Measurements from ENCODE around the gene TRIM69.
"Not testable (repeated sequence)": the region's sequence is repeated elsewhere in the genome, so short reads cannot be mapped to it uniquely, and the experiment has no call there.

The TRIM69 gene

DNA sequence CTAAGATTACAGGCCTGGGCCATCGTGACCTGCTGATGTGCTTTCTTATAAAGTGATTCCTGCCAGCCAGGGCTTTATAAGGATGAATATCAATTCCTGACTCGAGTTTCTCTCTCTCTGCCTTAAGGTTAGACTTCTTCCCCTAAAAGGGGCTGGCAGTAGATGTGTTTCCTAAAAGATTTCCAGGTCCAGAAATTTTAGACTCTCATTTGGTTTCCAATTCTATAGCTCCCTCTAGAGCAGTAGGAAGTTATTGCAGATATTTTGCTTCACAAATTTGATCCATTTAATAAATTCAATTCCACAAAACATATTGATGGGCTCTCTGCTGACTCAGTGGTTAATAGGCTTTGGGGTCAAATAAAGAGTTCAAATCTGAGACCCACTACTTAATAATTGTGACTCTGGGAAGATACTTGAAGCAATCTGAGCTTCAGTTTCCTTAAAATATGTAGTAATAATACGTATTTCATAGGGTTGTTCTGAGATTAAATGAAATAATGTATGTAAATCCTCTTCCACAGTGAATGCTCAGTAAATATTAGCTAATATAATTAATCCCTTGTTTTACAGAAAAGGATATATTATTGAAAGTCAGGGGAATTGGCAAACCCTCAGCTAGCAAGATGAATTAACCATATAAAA is 2.1 kb downstream of the TRIM69 start:
- DNase-seq (ENCODE audit: low read depth in 1 of 2, low spot score in 1 of 2): no peak

DNA sequence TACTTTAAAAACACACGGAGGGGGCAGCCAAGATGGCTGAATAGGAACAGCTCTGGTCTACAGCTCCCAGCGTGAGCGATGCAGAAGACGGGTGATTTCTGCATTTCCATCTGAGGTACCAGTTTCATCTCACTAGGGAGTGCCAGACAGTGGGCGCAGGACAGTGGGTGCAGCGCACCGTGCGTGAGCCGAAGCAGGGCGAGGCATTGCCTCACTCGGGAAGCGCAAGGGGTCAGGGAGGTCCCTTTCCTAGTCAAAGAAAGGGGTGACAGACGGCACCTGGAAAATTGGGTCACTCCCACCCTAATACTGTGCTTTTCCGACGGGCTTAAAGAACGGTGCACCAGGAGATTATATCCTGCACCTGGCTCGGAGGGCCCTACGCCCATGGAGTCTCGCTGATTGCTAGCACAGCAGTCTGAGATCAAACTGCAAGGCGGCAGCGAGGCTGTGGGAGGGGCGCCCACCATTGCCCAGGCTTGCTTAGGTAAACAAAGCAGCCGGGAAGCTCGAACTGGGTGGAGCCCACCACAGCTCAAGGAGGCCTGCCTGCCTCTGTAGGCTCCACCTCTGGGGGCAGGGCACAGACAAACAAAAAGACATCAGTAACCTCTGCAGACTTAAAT is 3.0 kb downstream of the TRIM69 start:
- not testable (repeated sequence) for DNase-seq (ENCODE audit: low read depth in 1 of 2, low spot score in 1 of 2)

DNA sequence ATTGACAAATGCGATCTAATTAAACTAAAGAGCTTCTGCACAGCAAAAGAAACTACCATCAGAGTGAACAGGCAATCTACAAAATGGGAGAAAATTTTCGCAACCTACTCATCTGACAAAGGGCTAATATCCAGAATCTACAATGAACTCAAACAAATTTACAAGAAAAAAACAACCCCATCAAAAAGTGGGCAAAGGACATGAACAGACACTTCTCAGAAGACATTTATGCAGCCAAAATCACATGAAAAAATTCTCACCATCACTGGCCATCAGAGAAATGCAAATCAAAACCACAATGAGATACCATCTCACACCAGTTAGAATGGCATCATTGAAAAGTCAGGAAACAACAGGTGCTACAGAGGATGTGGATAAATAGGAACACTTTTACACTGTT is 7.1 kb downstream of the TRIM69 start:
- not testable (repeated sequence) for DNase-seq (ENCODE audit: low read depth in 1 of 2, low spot score in 1 of 2)

DNA sequence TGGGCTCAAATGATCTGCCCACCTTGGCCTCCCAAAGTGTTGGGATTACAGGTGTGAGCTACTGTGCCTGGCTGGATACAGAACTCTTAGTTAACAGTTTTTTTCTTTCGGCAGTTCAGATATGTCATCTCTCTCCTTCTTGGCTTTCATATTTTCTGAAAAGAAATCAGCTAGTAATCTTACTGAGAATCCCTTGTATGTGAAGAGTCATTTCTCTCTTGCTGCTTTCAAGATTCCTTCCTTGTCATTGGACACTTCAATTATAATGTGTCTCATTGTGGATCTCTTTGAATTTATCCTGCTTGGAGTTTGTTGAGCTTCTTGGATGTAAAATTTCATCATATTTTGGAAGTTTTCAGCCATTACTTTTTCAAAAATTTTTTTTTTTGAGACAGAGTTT is 17.0 kb downstream of the TRIM69 start:
- no peak for DNase-seq (ENCODE audit: low read depth in 1 of 2, low spot score in 1 of 2)

DNA sequence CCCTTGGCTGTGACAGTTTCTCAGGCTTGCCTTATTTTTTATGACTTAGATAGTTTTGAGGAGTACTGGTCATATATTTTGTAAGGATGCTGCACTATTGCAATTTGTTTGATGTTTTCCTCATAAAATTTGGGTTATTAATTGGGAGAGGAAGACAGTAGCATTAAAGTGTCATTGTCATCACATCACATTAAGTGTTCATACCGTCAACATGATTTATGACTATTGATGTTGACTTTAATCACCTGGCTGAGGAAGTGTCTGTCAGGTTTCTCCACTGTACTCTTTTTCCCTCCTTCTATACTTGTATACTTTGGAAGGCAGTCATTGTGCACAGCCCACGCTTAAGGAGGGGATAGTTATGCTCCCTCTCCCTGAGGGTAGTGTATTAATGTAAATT is 26.9 kb downstream of the TRIM69 start:
- DNase-seq (ENCODE audit: low read depth in 1 of 2, low spot score in 1 of 2): no peak

DNA sequence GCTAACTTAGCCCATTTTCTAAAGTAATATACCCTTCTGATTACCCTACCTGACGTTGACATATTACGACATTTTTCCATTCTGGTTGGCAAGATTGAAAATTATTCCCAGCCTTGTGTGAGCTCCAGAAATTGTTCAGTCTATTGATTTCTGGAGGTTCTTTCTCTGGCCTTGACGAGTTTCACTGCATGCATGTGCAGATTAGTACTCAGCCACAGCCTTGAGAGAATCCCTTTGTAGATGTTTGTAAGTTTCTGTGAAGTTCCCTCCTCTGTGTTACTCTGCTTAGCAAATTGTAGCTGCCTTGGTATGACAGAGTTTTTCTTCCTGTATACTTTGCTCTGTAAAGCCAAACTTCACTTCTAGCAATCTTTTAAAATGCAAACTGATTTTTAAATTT is 27.5 kb downstream of the TRIM69 start:
- no peak for DNase-seq (ENCODE audit: low read depth in 1 of 2, low spot score in 1 of 2)

DNA sequence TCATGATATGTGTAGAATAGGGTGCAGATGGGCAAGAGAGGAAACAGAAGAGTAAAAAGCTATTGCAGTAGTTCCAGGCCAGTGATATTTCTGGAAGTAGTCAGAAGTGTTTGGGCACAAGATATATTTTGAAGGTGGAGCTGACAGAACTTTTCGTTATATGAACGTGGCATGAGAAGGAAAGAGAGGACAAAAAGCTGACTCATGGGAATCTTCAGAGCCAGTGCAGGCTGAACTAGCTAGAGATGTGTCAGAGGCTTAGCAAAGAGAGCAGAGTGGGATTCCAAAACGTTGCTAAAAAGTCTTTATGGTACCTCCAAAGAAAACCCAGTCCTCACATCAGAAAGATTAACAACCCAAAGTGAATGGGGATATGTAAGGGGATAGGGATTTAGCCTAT is 28.7 kb downstream of the TRIM69 start:
- no peak for DNase-seq (ENCODE audit: low read depth in 1 of 2, low spot score in 1 of 2)

- no peak for DNase-seq (ENCODE audit: low read depth in 1 of 2, low spot score in 1 of 2)
Measured at GRCh38 chr15:44769521-44769920, 33.2 kb downstream of the TRIM69 start.

DNA sequence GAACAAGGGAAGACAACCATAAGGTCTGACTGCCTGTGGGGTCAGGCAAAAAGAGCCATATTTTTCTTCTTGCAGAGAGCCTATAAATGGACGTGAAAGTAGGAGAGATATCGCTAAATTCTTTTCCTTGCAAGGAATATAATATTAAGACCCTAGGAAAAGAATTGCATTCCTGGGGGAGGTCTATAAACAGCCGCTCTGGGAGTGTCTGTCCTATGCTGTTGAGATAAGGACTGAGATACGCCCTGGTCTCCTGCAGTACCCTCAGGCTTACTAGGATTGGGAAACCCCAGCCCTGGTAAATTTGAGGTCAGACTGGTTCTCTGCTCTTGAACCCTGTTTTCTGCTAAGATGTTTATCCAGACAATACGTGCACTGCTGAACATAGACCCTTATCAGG is 34.4 kb downstream of the TRIM69 start:
- not testable (repeated sequence) for DNase-seq (ENCODE audit: low read depth in 1 of 2, low spot score in 1 of 2)

GRCh38 chr15:44775953-44776352 is 39.6 kb downstream of the TRIM69 start:
- DNase-seq (ENCODE audit: low read depth in 1 of 2, low spot score in 1 of 2): no peak

DNA sequence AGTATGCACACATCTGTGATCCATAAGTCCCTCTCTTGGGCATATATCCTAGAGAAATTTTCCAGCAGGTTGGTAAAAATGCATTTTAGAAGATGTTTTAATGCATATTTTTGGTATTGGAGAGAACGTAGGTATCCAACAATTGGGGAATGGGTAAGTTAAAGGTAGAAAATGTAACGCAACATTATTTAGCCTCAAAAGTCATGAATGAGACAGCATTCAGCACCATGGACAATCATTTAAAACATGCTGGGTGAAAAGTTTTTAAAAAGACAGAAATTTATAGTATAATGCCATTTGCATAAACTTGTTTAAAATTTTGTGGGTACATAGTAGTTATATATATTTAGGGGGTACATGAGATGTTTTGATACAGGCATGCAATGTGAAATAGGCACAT is 43.4 kb downstream of the TRIM69 start:
- no peak for DNase-seq (ENCODE audit: low read depth in 1 of 2, low spot score in 1 of 2)

- no peak for DNase-seq (ENCODE audit: low read depth in 1 of 2, low spot score in 1 of 2)
Measured at GRCh38 chr15:44780608-44781007, 44.3 kb downstream of the TRIM69 start.

- no peak for DNase-seq (ENCODE audit: low read depth in 1 of 2, low spot score in 1 of 2)
Measured at GRCh38 chr15:44781128-44781810, 44.9 kb downstream of the TRIM69 start.

GRCh38 chr15:44782516-44782915 is 46.2 kb downstream of the TRIM69 start:
- DNase-seq (ENCODE audit: low read depth in 1 of 2, low spot score in 1 of 2): no peak

GRCh38 chr15:44784918-44785274 is 48.6 kb downstream of the TRIM69 start:
- DNase-seq (ENCODE audit: low read depth in 1 of 2, low spot score in 1 of 2): not testable (repeated sequence)

DNA sequence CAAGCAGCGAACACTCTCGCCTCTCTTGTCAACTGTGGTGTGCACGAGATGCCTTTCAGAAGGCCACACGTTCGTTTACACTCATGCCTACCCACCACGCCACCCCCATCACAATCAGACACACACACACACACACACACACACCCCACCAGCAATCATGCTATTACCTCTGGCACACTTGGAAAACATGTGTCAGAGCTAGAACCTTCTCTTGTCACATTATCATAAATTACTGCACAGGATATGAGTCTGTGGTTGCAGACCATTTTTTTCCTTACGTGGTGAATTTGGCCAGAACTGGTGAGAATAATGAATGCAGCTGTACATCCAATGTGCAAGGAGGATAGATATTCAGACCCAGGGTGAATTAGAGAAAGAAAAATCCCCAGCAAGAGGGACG is 52.4 kb downstream of the TRIM69 start:
- peak in 1 of 2 donors; percentile 17 for DNase-seq (ENCODE audit: low read depth in 1 of 2, low spot score in 1 of 2)

GRCh38 chr15:44790215-44790614 is 53.9 kb downstream of the TRIM69 start:
- DNase-seq (ENCODE audit: low read depth in 1 of 2, low spot score in 1 of 2): no peak

DNA sequence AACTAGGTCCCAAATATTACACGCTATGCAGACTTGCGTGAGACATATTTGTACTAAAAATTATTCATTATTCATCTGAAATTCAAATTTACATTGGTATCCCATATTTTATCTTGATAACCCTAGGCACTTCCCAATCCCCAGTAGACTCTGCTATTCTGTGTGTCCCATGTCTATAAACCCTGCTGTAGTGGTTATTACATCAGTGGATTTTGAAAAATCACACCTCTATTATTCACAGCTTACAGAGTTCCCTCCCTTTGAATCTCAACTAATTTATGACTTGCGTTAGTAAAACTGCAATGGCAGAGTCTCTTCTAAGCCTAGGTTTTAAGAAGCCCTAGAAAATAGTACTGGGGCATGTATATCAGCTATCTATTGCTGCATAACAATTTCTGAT is 54.3 kb downstream of the TRIM69 start:
- no peak for DNase-seq (ENCODE audit: low read depth in 1 of 2, low spot score in 1 of 2)

DNA sequence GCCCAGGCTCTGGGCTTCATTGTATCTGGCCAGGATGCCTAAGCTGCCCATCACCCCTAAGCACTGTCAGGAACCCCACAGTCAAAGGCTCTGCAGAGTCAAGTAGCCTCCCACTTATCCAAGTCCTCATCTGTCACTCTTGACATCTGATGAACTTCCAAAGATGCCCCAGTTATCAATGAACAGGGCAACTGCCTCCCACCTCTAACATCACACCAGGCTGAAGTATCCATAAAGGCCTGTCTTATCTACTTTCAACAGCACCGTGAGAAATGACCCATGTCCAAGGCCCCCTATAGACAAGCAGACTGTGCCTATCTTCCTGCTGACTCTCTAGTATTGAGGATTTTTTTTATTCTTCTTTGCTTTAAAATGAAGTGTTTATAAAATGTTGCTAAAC is 56.4 kb downstream of the TRIM69 start:
- no peak for DNase-seq (ENCODE audit: low read depth in 1 of 2, low spot score in 1 of 2)

DNA sequence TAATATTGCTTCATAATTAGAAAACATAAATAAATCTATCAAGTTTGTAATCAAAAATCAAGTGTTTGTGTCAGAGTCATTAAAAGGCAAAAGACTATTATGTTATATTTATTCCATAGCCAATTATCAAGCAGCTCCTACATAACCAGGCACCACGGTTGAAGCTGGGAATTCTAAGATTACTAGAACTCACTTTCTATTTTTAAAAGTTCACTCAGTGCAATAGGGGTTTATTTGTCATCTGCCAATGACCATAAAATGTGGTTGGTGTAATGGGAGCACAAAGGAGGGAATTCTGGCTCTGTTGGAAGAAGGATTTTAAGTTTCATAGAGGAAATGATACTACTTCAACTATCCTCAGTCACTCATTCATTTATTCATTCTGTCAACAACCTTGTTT is 57.7 kb downstream of the TRIM69 start:
- no peak for DNase-seq (ENCODE audit: low read depth in 1 of 2, low spot score in 1 of 2)

DNA sequence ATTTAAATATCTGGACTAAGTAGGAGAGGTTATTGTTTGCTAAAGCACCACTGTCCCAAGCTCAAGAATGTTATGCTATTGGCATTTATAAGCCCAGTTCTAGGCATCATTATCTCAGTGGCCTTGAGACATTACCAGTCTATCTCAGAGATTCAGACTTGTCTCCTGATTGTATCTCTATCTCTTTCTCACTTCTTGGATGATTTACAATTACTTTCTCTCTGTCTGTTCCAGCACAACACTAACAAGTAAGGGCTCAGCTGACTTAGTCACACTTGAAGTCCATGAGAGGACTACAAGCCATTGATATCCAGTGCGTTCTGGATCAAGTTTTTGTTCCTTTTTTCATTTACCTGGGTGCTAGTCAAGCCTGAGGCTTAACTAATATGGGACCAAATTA is 60.2 kb downstream of the TRIM69 start:
- DNase-seq (ENCODE audit: low read depth in 1 of 2, low spot score in 1 of 2): no peak

DNA sequence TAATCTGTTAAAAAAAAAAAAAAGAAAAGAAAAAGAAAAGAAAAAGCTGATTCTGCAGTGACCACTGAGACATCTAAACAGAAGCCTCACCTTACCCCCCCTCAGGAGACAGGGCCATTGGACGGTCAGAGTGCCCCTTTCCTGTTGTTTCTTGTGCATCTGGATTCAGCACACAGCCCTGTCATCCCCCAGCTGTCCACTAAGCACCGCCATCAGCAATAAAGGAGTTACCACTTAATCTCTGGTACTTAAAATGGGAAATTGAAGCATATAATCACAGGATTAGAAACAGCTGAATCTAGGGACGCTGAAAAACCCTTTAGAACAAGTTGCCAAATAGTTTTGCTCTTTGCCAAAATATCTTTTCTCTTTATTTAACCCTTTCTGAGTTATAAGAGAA is 62.5 kb downstream of the TRIM69 start:
- DNase-seq (ENCODE audit: low read depth in 1 of 2, low spot score in 1 of 2): no peak

GRCh38 chr15:44801364-44801763 is 65.0 kb downstream of the TRIM69 start:
- DNase-seq (ENCODE audit: low read depth in 1 of 2, low spot score in 1 of 2): no peak
